Measurements from ENCODE around the gene SSTR3.
"Not testable (repeated sequence)": the region's sequence is repeated elsewhere in the genome, so short reads cannot be mapped to it uniquely, and the experiment has no call there.

SSTR3 gene

DNA sequence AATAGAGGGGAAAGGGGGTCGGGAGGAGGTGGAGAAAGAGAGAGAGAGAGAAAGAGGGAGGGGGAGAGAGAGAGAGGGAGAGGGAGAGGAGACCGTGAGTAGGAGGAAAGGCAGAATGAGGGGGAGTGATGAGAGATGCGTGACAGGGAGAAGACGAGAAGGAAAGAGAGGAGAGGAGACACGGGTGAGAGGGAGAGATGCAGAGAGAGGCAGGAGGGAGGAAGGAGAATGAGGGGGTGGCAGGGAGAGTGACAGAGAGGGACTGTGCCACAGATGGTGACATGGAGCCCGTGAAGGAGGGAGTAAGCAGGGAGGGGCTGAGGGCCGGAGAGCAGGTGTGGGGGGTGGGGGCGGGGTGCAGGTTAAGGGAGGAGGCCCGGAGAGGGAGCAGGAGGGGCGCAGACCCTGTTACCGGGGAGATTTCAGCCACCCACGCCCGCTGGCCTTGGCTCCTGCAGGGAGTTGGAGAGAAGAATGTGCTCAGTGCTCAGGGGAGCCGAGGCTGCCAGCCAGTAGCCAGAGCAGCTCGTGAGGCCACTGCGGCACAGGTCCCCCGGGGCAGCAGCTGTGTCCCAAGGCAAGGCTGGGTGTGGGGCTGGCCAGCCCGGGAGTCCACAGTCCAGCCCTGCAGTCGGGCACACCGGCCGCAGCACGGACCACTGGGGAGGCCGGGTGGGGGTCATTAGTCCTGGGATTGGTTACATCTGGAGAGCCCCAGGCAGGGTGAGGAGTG is at the start of gene SSTR3:
SSTR3 (minus strand) TSS at position 304 of the 733 bp plus-strand sequence. CDS start 4,674 bp downstream, outside the sequence.
- no peak for DNase-seq

- peak; percentile 16 for DNase-seq
Measured at GRCh38 chr22:37260901-37261336, 48.6 kb upstream of the SSTR3 start.

DNA sequence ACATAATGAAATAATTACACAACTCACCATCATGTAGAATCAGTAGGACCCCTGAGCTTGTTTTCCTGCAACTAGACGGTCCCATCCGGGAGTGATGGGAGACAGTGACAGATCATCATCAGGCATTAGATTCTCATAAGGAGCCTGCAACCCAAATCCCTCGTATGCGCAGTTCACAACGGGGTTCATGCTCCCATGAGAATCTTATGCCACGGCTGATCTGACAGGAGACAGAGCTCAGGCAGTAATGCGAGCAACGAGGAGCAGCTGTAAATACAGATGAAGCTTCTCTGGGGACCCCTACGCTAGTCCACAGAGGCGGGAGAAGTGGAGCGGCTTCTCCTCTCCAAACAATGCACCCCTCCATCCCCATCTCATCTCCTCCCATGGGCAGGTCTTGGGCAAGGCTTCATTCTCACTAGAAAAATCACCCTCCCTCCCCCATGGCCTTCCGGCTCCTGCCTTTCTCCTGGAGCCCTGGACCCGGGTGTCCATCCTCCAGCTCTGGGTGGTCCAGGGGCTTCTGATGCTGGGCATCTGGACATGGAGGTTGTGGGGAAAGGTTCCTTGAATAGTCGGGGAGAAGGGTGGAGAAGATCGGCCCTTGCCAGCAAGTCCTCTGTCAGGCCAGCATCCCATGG is 48.0 kb upstream of the SSTR3 start:
- DNase-seq = no peak

- DNase-seq = no peak
Measured at GRCh38 chr22:37259540-37260029, 47.3 kb upstream of the SSTR3 start.

- no peak for DNase-seq
Measured at GRCh38 chr22:37258753-37259401, 46.6 kb upstream of the SSTR3 start.

- DNase-seq = no peak
Measured at GRCh38 chr22:37258005-37258752, 45.9 kb upstream of the SSTR3 start.

DNA sequence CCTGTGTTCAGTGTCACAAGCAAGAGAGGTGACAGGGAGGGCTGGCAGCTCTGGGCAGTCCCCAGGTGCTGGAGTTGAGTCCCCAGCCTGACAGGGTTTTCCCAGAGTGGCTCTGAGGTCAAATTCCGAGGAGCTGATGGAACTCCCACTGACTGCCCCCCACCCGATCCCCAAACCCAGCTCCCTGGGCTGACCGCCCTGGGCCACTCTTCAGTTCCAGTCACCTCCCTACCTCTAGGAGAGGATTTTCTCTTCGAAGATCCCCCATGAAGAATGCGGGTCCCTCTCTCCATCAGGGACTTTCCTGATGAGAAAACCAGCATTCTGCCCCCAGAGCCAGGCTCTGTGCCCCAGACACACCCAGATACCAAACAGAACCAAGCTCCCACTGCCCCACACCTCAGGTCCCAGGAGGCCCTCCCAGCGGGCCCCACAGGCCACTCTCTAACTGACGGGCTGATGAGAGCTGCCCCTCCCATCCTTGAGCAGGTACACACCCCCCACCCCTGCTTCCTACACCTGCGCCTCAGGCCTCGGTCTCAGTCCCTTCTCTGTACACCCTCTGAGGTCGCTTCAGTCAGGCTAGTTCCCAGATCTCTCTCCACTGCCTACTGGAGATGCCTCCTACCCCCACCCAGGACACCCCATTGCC is 43.9 kb upstream of the SSTR3 start:
- DNase-seq = no peak

DNA sequence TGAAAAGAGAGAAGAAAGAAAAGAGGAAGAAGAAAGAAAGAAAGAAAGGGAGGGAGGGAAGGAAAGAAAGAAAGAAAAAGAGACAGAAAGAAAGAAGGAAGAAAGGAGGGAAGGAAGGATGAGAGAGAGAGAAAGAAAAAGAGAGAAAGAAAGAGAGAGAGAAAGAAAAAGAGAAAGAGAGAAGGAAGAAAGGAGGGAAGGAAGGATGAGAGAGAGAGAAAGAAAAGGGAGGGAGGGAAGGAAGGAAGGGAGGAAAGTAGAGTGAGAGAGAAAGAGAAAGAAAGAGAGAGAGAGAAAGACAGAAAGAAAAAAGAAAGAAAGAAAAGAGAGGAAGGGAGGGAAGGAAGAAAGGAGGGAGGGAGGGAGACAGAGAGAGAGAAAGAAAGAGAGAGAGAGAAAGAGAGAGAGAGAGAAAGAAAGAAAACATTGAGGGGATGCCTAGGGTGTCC is 43.3 kb upstream of the SSTR3 start:
- no peak for DNase-seq

DNA sequence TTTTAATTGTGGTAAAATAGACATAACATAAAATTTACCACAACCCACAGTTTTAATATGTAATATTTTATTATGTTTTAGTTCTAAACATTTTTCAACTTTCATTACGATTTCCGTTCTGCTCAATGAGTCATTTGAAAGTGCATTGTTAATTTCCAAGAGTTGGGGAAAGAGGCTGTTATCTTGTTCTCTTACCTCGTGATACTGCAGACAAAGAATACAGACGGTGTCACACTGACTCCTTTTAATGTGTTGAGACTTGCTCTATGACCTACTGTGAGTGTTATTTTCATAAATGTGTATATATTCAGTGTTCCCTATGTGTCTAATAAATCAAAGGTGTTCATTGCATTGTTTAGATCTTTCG is 42.6 kb upstream of the SSTR3 start:
- DNase-seq = no peak

DNA sequence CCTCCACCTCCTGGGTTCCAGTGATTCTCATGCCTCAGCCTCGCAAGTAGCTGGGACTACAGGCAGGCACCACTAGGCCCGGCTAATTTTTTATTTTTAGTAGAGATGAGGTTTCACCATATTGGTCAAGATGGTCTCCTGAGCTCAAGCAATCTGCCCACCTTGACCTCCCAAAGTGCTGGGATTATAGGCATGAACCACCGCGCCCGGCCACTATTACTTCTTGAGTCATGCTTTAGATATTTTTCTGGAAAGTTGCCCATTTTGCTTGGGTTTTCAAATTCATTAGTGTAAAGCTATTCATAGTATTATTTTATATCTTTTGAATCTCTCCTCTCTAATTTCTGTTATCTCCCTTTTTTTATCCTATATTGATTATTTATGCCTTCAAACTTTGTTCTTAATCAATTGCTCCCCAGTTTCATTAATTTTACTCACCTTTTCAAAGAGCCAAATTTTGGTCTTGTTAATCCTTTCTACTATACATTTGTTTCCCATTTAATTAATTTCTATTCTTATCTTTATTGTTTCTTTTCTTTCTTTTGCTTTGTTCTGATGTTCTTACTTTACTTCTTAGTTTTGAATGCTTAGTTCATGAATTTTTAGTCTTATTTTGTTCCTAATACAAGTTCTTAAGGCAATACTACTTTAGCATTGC is 42.1 kb upstream of the SSTR3 start:
- DNase-seq = no peak

GRCh38 chr22:37253126-37253660 is 40.9 kb upstream of the SSTR3 start:
- no peak for DNase-seq

DNA sequence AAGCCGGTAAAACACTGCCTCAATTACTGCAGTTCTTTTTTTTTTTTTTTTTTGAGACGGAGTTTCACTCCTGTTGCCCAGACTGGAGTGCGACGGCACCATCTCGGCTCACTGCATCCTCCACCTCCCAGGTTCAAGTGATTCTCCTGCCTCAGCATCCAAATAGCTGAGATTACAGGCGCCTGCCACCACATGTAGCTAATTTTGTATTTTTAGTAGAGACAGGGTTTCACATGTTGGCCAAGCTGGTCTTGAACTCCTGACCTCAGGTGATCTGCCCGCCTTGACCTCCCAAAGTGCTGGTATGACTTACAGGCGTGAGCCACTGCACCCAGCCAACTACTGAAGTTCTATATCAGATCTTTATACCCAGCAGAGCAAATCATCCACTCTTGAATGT is 39.6 kb upstream of the SSTR3 start:
- DNase-seq = not testable (repeated sequence)

- no peak for DNase-seq
Measured at GRCh38 chr22:37249986-37250385, 37.7 kb upstream of the SSTR3 start.

DNA sequence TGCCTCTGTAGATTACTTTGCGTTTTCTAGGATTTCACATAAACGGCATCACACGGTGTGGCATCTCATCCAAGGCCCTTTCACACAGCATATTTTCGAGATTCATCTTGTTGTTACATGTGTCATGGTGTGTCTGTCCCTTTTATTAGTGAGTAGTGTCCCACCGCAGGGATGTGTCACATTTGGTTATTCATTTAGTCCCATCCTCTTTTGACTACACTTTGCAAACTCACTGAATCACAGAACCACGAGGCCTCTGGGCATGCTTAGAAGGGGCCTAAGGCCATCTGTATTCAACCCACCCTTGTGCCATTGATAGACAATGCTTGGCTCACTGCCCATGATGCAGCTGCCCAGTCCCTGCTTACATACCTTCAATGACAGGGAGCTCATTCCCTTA is 36.0 kb upstream of the SSTR3 start:
- DNase-seq = no peak

- no peak for DNase-seq
Measured at GRCh38 chr22:37245740-37246139, 33.5 kb upstream of the SSTR3 start.

- DNase-seq = no peak
Measured at GRCh38 chr22:37244922-37245722, 32.8 kb upstream of the SSTR3 start.

DNA sequence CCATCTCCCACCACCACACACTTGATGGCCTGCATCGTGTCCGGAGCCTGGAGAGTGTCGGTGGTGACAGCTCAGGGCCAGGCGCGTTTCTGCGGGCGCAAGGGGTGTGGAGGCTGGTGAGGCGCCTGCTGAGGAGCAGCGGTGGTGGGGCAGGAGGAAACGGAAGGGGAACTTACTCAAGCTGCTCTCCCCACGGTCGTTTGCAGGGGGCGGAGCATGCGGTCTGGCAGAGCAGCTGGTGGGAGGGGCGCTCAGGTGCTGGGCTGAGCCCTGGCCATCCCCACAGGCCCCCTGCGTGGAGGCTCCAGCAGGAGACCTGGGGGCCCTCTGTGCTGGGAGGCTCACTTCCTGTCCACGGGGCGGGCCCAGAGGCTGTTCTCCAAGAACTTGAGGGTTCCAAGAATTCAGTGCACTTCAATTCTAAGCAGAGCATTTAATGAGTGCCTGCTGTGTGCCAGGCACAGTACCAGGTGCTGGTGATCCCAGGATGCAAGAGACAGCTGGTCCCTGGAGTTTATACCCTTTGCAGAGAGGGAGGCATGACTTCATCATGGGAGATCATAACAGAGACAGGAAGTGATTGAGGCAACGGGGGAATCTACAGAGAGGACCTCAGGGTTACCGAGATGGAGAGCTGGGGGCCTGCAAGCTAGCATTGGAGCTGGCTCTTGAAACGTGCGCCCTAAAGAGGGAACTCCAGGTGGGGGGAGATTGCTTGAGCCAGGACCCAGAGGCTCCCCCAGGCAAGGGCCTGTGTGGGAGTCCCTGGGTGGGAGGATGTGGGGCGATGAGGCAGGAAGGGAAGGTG is 32.0 kb upstream of the SSTR3 start, which contains the start of gene RAC2:
RAC2 (minus strand) TSS at position 156 of the 808 bp plus-strand sequence; CDS start at position 35, 121 bp downstream.
- DNase-seq = no peak

DNA sequence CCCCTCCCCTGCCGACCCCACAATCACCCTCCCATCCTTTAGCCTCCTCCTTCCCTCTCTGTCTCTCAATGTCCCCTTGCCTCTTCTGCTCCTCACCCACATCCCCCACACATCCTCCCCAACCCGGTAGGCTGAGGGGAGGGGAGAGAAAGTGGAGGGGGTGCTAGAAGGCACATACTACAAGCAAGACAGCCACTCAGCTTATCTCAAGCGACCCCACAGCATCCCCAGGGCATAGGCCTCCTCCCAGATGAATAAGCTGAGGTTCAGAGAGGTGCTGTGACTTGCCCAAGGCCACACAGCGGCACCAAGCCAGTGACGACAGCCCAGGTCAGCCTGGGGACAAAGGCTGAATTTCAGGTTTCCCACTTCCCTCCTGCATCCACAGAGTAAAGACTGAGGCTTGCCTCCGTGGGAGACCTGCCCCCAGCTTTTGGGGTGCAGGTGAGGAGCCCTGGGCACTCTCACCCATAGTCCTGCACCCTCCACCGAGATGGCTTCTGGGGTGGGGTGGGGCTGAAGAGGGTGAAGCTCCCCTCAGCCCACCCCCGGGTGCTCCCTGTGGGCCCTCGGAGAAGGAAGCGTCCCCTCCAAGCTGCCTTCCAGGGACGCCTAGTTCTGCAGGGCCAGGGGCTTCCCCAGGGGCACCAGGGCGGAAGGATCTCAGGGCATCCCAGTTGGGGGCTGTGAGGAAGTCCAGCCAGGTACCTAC is 31.3 kb upstream of the SSTR3 start:
- no peak for DNase-seq

- no peak for DNase-seq
Measured at GRCh38 chr22:37242395-37242918, 30.2 kb upstream of the SSTR3 start.

All from NCI-H146 (cell line).